HG02884 (cell line): ENCODE results near the gene CISD3.

ENCODE experiments used
- ATAC-seq: cut with Tn5 transposase; IDR thresholded peaks from one replicate; pipeline ENCODE4 v1.9.1; 2021; ENCODE audit warnings: mild to moderate bottlenecking, moderate library complexity; ENCODE audit not compliant: unreplicated experiment

CISD3 gene

DNA sequence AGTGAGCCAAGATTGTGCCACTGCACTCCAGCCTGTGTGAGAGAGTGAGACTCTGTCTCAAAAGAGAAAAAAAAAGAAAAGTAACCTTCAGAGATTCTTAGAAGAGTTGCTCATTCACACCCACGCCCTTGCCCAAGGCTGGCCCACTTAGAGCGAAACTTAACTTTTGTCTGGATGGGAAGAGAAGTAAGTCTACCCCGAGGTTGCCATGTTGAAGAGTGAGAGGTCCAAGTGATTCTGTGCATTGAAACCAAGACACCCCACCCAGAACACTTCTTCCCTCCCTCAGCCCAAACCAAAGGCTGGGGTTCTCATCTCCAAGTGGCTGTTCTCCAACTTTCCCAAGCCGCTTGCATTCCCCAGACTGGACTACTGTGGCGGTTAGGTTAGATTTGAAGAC is 2.4 kb upstream of the CISD3 start:
- no peak for ATAC-seq

GRCh38 chr17:38728290-38728831 is 1.8 kb upstream of the CISD3 start:
- ATAC-seq, result no peak

DNA sequence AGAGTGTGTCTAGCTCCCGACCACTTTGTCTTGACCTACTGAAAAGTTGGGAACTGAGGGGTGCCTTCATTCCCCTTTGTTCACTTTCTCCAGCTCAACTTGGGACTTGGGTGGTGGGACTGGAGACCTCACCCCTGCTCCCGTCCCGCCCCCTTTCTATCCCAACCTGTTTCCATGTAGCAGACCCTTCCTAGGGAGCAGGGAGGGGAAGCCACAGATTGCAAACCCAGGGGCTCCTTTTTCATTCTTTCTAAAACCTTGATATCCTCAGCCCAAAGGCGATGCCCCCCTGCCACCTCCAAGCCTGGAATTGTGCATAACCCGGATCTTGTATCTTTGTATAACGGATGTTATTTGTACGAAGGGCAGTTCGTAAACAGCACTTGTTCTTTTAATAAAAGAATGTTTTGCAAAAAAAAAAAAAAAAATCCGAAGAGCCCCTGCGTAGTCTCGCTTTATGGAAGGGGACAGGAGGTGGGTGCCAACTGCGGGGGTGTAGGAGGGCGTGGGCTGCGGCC is 714 bp upstream of the CISD3 start:
- ATAC-seq, result no peak

- no peak for ATAC-seq
Observed at GRCh38 chr17:38730526-38731379, 612 bp downstream of the CISD3 start.

DNA sequence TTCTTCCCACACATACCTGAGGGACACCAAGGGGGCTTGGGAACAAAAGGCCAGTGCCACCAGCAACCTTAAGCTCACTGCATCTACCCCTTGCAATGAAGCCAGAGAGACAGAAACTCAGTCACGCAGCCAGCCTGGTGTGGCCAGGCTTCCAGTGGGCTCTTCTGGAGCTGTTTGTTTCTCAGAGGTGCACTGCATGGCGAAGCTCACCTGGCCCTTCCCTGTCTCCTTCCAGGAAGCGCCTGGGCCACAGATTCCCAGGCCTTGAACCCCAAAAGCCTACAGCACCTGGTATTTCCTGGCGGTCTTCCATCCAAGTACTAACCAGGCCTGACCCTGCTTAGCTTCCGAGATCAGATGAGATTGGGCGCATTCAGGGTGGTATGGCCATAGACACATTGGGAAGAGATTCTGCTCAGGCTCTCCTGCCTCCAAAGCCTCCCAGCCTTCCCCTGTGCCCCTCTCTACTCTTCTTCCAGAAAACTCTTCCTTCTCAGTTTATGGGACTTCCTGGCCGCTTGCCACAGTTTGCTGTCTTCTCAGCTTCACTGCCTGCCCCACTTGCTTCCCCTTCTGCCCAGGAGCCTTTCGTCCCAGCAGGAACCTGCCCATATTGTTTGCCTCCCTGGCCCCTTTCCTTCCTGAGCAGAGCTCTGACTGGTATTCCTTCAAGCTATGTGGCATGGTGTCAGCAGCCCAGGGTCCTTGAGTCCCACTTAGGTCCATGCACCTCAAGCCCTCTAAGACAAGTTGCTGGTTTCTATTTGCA is 1.6 kb downstream of the CISD3 start:
- no peak for ATAC-seq

DNA sequence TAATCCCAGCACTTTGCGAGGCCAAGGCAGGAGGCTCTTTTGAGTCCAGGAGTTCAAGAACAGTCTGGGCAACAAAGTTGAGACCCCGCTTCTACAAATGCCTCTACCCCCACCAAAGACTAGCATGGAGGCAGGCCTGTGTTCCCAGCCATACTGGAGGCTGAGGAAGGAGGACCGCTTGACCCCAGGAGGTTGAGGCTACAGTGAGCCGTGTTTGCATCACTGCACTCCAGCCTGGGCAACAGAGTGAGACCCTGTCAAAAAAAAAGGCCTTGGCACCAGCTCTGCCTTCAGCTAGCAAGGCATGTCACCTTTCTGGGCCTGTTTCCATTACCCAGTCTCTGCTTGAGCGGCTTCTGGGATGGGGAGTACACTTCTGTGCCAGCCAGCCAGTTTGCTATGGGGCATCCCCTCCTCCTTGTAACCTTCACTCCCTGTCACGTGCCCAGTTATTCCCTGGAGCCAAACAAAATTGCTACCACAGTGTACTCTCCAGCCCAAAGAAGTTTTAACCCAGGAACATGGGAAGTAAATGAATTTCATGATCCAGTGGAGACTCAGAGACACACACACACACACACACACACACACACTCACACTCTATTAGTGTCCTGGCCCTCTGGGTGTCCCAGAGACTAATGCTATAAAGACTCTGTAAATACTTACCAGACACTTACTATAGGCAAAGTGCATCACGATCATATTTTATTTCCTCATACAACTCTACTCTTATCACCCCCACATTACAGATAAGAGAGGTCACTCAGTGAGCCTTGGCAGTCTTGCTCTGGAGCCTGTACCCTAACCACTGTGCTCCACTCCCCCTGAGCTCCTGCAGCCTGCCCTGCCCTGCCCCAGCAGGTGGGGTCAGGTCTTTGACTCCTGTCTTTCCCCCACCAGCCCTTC is 2.5 kb downstream of the CISD3 start:
- ATAC-seq, result no peak

DNA sequence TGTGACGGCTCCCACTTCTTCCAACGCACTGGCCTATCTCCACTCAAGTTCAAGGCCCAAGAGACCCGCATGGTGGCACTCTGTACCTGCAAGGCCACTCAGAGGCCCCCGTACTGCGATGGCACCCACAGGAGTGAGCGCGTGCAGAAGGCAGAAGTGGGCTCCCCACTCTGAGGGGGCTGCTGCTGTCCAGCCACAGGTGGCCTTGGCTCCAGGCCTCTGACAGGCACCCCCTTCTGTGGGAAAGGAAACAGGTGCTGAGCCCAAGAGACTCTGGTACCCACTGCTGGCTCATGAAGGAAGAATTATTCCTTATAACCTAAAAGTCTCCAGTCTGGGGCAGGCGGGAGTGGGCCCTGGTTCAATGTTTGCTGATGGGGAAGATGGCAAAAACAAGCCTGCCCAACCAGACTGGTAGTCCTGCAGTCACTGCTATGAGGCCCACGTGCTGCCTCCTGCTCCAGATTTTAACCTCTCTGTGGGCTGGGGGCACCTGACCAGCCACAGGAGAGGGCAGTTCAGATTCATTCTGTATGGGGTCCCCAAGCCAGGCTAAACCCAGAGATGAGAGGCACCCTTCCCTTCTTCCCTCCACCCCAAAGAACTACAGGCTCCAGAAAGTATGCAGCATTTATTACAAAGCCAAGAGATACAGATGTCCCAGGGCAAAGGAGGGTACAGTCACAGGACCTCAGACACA is 3.3 kb downstream of the CISD3 start:
- ATAC-seq, result no peak

DNA sequence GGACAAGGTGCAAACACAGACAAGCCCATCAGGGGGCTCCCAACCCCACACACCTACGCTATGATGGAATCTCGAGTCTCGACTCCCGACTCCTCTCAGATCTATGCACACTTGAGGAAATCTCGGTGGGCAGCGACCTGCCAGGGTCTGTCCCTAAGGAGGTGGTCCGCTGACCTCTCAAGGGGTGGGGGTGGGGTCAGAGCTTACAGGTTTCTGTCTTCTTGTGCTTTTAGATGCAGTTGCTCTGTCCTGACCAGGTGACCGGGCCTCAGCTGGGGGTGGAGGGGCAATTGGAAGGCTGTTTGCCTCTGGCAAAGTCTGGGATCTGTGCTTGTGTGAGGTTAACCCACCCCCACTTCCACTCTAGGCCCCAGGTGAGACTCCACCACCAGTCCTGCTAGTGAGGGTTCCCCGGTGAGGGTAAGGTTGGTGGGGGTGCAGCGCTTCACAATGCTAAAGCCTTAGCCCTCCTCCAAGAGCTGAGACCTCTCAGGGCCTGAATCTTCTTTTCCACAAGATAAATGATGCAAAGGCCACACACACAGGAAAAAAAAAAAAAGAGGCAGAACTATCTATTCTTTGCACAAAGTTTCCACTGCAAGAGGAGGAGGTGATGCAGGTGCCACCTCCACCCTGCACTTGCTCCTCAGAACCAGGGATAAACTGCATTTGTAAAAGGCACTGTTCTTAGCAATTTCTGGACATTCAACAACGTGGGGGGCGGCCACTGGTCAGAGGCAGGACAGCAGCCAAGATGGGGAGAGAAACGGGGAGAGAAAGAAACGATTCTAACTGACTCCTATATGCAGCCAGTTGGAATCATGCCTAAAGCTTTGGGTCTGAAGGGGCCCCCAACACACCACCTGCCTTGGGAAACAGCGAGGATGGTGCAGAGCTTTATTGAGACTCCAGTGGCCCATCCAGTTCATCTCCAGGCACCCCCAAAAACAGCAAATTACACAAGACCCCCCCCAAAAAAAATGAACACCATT is 4.1 kb downstream of the CISD3 start:
- no peak for ATAC-seq

- ATAC-seq, result no peak
Observed at GRCh38 chr17:38735161-38735997, 5.2 kb downstream of the CISD3 start.

DNA sequence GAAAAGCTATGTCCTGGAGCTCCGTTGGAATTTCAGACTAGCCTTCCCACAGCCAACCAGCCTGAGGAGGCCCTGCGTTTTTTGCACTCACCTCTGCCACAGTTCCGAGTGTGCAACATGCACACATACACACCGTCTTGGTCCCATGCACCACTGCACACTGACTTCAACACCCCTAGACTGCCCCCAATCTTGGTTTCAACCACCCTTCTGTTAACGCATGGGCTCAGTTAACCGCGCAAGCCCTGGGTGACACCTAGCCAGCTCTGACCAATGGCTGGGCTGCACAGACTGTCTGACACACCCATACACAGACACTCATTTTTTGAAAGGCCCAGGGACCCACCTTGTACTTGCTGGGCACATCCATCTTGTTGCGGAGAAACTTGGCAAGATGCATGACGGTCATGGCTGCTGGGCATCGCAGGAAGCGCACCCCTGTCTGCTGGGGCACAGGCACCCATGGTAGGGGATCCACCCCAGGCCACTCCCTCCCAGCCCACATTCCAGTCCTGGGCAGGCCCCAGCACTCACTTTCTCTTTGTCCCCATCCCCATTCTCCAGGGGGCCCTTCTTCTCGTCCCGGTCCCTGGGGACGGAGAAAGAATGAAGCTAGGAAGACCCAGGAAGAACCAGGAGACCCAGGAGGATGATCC is 8.0 kb downstream of the CISD3 start:
- no peak for ATAC-seq

- no peak for ATAC-seq
Observed at GRCh38 chr17:38738686-38739085, 8.5 kb downstream of the CISD3 start.

- no peak for ATAC-seq
Observed at GRCh38 chr17:38739305-38739704, 9.2 kb downstream of the CISD3 start.

GRCh38 chr17:38740044-38740443 is 9.9 kb downstream of the CISD3 start:
- no peak for ATAC-seq

GRCh38 chr17:38740806-38741205 is 10.7 kb downstream of the CISD3 start:
- no peak for ATAC-seq

DNA sequence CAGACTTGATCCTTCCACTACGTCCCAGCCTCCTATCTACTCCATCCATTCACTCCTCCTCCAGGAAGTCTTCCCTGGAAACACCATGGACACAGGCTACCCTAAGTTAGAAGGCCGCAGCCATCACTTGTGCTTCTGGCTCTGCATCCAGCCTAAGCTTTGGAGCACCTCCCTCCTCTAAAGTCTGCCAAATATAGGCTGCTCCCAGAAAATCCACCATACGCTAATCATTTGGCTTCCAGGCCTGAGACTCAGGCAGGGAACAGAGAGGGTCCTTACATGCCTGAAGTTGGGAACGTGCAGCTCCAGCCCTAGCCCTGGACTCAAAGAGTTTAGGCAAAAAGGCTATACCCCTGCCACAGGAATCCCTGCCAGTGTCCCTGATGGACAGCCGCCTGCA is 11.3 kb downstream of the CISD3 start:
- no peak for ATAC-seq

- ATAC-seq, result no peak
Observed at GRCh38 chr17:38741921-38742410, 11.8 kb downstream of the CISD3 start.
